ENCODE data around the gene SYCP3. TPM values are rescaled to one million over a fixed set of nuclear protein-coding genes. Genes with fewer than 3 reads are reported as not detected.

Gene SYCP3
- total and polyA plus RNA-seq, 2 of the 8 experiments (the other 6 are each of a cell fraction or from before 2014, with no cell fraction given): 0.02 to 0.07 TPM

- no peak for TF ChIP-seq ASH2L (IDR thresholded peaks at IDR 0.05; ENCODE audit: low read length)
- TF ChIP-seq KDM4A (IDR thresholded peaks at IDR 0.05; ENCODE audit: low read depth, low read length, severe bottlenecking): no peak
- no peak for TF ChIP-seq CHD1 (IDR thresholded peaks at IDR 0.05; ENCODE audit: low read depth, low read length)
- TF ChIP-seq SUZ12 (IDR thresholded peaks at IDR 0.05; ENCODE audit: low read length): no peak
- no peak for TF ChIP-seq CTBP2 (IDR thresholded peaks at IDR 0.05; ENCODE audit: borderline replicate concordance, insufficient read depth, insufficient read length, low read length)
- TF ChIP-seq POLR2AphosphoS5 (IDR thresholded peaks at IDR 0.05; ENCODE audit: low read depth, low read length): no peak
- no peak for TF ChIP-seq TCF12 (IDR thresholded peaks at IDR 0.05; ENCODE audit: low read depth, low read length)
Measured at GRCh38 chr12:101777978-101778377, 38.7 kb upstream of the SYCP3 start (continued).

All from H1 (cell line).